Testis (tissue), 3 donors: ENCODE measurements around the gene SSNA1. TPM values are rescaled to one million over a fixed set of nuclear protein-coding genes. Genes with fewer than 3 reads are reported as not detected.

Experiments used
- DNase-seq: peaks from one replicate; pipeline ENCODE4 v3.0.0-alpha.2; 2019
- H3K27ac ChIP-seq, 2 donors: fragments of 200-600 bp; sonication (generic); one replicate each; pipeline ENCODE4 v1.5.1; 2019
- H3K27me3 ChIP-seq: fragments of 200-600 bp; sonication (generic); one replicate; pipeline ENCODE4 v1.5.1; 2019
- H3K36me3 ChIP-seq: fragments of 200-600 bp; sonication (generic); one replicate; pipeline ENCODE4 v1.5.1; 2017; ENCODE audit warnings: low read depth; ENCODE audit errors: missing control alignments
- H3K4me1 ChIP-seq: fragments of 200-600 bp; sonication (generic); one replicate; pipeline ENCODE4 v1.5.1; 2019
- H3K4me3 ChIP-seq, 2 donors: fragments of 200-600 bp; sonication (generic); one replicate each; pipeline ENCODE4 v1.5.1; 2017 to 2019
- H3K9me3 ChIP-seq: fragments of 200-600 bp; sonication (generic); one replicate; pipeline ENCODE4 v1.5.1; 2017
- POLR2A ChIP-seq: fragments of 450-650 bp; IDR thresholded peaks from one replicate; pipeline ENCODE4 v1.6.1; 2017; ENCODE audit warnings: antibody characterized with exemption, mild to moderate bottlenecking, moderate library complexity
- WGBS, 2 donors: methylation state at CpG; one replicate each; pipeline ENCODE4 v1.1.5; 2018; 5-methylcytosine and 5-hydroxymethylcytosine counted together
- intact Hi-C: fragments of 100-400 bp; cut with DNase I; formaldehyde crosslinking; loops from one replicate; pipeline ENCODE4 v1.15.1; 2023; ENCODE audit warnings: low total_unique reads
- polyA plus RNA-seq: library from polyadenylated mRNA; stranded (reverse); fragments of 350-450 nt; fragmentation: Illumina TruSeq; extraction: RNeasy Lipid Tissue Mini Kit (QIAGEN cat#74804); gene quantifications from one replicate; pipeline ENCODE4 v1.2.3, GENCODE V29; 2014; ENCODE audit warnings: low read depth, low replicate concordance; ENCODE audit not compliant: insufficient read depth
- total RNA-seq, 2 donors: library from RNA; depleted of rRNA; stranded (reverse); fragments of >200 nt; gene quantifications; one replicate each; pipeline ENCODE4 v1.2.3, GENCODE V29; 2016
- TF ChIP-seq, protein P1 (sequence below), 3 experiments: fragments of 450-650 bp in 2 of 3; fragments of 200-600 bp in 1 of 3; sonication (generic) in 1 of 3; IDR thresholded peaks; one replicate each; pipeline ENCODE4 v1.5.1; 2016 to 2019; ENCODE audit warnings: antibody characterized with exemption in 3 of 3, mild to moderate bottlenecking in 2 of 3, moderate library complexity in 1 of 3

The SSNA1 gene
- total and polyA plus RNA-seq, 3 donors from 2014 or later, result 134 to 211 (median 137) TPM

- intact Hi-C loops, result no loop called here
- Histone ChIP-seq H3K27ac (no peak overlapping the region), H3K36me3 (no peaks in the 10 kb centered on the region), H3K27me3 (no peaks in the 10 kb centered on the region), H3K4me1 (peaks cover 26% of the 10 kb centered on the region), H3K4me3 (no peak overlapping the region), H3K9me3 (no peaks in the 10 kb centered on the region)
- DNase-seq, result no peak
- 64 to 86% methylated on average over 1 to 3 of the region's 3 CpGs for WGBS, 2 donors
- TF ChIP-seq, protein P1, sequence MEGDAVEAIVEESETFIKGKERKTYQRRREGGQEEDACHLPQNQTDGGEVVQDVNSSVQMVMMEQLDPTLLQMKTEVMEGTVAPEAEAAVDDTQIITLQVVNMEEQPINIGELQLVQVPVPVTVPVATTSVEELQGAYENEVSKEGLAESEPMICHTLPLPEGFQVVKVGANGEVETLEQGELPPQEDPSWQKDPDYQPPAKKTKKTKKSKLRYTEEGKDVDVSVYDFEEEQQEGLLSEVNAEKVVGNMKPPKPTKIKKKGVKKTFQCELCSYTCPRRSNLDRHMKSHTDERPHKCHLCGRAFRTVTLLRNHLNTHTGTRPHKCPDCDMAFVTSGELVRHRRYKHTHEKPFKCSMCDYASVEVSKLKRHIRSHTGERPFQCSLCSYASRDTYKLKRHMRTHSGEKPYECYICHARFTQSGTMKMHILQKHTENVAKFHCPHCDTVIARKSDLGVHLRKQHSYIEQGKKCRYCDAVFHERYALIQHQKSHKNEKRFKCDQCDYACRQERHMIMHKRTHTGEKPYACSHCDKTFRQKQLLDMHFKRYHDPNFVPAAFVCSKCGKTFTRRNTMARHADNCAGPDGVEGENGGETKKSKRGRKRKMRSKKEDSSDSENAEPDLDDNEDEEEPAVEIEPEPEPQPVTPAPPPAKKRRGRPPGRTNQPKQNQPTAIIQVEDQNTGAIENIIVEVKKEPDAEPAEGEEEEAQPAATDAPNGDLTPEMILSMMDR (IDR thresholded peaks at IDR 0.05), result no peak
- TF ChIP-seq POLR2A, result no peak
Observed at GRCh38 chr9:137191245-137191644, 2.8 kb downstream of the SSNA1 start.

DNA sequence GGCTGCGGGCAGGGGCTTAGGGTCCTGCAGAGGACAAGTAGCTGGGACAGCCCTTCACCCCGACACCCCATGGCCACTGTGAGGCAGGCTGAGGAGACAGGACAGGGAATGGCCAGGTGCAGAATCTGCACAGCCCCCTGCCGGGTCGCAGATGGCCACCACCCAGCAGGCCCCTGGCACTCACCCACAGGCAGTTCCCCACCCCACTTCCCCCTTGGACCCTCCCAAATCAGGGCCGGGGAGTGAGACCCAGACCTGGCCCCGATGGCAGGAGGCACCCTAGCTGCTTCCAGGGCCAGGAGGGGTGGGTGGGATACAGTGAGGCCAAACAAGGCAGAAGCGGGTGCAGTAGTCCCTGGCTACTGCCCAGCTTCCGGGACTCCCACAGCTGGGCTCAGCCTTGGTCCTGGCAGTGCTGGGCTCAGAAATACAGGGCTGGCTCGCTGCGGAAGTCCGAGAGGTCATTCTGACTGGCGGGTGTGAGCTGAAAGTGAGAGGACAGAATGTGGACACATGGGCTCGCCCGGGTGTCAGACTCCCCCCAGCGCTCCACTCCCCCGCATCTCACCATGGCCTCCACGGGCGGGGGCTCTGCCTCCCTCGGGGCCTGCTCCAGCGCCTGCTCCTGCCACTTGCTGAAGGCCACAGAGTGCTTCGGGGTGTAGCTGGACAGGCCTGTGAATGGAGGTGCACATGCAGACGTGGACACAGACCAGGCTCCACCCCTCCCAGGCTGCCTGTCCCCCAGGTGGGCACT, 3.4 kb downstream of the SSNA1 start:
- no peak for TF ChIP-seq POLR2A
- TF ChIP-seq, protein P1 (IDR thresholded peaks at IDR 0.05), result no peak
- Histone ChIP-seq H3K36me3 (no peaks in the 10 kb centered on the region), H3K9me3 (no peaks in the 10 kb centered on the region), H3K4me1 (peaks cover 20% of the 10 kb centered on the region), H3K4me3 (no peak overlapping the region), H3K27me3 (no peaks in the 10 kb centered on the region), H3K27ac (no peak overlapping the region)
- DNase-seq, result no peak
- intact Hi-C loops, result no loop called here
- WGBS, 2 donors, result 48 to 68% methylated on average over 3 to 22 of the region's 22 CpGs

- peaks cover 14% of the 10 kb centered on the region for H3K4me1 ChIP-seq
Observed at GRCh38 chr9:137192448-137192780, 3.9 kb downstream of the SSNA1 start.

GRCh38 chr9:137192859-137193258, 4.4 kb downstream of the SSNA1 start:
- no peak for DNase-seq
- Histone ChIP-seq H3K27me3 (no peaks in the 10 kb centered on the region), H3K4me3 (no peak overlapping the region), H3K9me3 (no peaks in the 10 kb centered on the region), H3K36me3 (no peaks in the 10 kb centered on the region), H3K27ac (no peak overlapping the region), H3K4me1 (peaks cover 14% of the 10 kb centered on the region)
- WGBS, 2 donors, result 80 to 88% methylated on average over 2 of the region's 2 CpGs
- intact Hi-C loops, result no loop called here
- TF ChIP-seq, protein P1 (IDR thresholded peaks at IDR 0.05), result no peak

More at GRCh38 chr9:137192448-137192780, 3.9 kb downstream of the SSNA1 start:
- H3K36me3 ChIP-seq, result no peaks in the 10 kb centered on the region
- intact Hi-C loops, result no loop called here
- no peaks in the 10 kb centered on the region for H3K9me3 ChIP-seq
- TF ChIP-seq, protein P1 (IDR thresholded peaks at IDR 0.05), result no peak
- TF ChIP-seq POLR2A, result no peak
- H3K4me3 ChIP-seq, result no peak overlapping the region
- no peaks in the 10 kb centered on the region for H3K27me3 ChIP-seq
- no peak overlapping the region for H3K27ac ChIP-seq
- 81 to 82% methylated on average over 7 to 10 of the region's 10 CpGs for WGBS, 2 donors
- no peak for DNase-seq

DNA sequence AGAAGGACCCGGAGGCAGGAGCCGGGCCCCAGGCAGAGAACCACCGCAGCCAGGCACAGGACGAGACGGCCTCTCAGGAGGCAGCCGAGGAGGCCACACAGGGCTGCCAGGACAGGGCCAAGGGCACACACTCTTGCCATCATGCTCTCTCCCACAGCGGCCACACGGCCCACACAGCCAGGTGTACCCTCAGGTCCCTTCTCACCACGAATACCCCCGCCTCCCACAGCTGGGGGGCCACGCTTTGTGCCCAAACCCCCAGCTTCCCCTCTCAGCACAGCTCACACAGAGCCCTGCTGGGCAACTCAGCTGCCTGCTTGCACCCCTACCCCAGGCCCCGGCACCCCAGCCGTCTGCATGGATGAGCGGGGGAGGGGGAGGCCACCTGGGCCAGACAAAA, 5.3 kb downstream of the SSNA1 start:
- WGBS, 2 donors, result 85% methylated on average over 9 to 14 of the region's 14 CpGs
- TF ChIP-seq, protein P1 (IDR thresholded peaks at IDR 0.05), result no peak
- no peak for TF ChIP-seq POLR2A
- Histone ChIP-seq H3K36me3 (no peaks in the 10 kb centered on the region), H3K4me3 (no peak overlapping the region), H3K9me3 (no peaks in the 10 kb centered on the region), H3K27ac (no peak overlapping the region), H3K27me3 (no peaks in the 10 kb centered on the region), H3K4me1 (peaks cover 23% of the 10 kb centered on the region)
- no peak for DNase-seq
- intact Hi-C loops, result no loop called here
